ENCODE data around the gene MED27. TPM values are rescaled to one million over a fixed set of nuclear protein-coding genes. Genes with fewer than 3 reads are reported as not detected.

MED27 gene
- total and polyA plus RNA-seq, 7 donors, result 11.9 to 19.7 (median 15.6) TPM

DNA sequence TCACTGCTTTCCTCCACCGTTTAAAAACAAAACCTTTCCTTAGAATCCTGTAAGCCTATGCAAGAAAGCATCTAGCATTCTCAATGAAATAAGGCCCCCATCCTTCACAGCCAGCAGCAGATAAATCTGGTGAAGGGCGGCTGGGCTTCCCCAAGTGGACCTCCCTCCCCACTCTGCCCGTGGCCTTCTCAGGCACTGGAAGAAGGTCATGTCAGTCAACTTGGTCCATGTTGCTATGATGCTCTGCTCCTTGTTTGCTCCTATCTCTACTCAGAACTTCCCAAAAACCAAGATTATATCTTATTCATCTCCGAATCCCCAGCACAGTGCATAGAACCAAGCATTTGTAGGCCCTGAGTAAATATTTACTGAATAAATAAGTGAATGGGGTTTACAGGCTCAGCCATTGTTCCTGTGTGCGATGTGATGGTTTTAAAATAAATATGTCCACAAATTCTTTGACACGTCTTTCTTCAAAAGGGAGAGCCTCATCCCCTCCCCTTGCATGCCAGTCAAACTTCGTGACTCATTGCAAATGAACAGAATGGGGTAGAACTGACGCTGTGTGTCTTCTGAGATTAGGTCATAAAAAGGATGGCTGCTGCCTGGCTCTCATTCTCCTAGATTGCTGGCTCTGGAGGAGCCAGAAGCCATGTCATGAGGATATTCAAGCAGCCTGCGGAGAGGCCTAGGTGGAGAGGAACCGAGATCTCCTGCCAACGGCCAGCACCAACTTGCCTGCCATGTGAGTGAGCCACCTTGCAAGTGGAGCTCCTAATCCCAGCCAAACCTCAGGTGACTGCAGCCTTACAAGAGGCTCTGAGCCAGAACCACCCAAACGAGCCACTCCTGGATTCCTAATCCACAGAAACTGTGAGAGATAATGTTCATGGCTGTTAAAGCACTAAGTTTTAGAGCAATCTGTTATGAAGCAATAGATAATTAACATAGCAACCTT, 70.5 kb downstream of the MED27 start:
- TF ChIP-seq, protein P1, sequence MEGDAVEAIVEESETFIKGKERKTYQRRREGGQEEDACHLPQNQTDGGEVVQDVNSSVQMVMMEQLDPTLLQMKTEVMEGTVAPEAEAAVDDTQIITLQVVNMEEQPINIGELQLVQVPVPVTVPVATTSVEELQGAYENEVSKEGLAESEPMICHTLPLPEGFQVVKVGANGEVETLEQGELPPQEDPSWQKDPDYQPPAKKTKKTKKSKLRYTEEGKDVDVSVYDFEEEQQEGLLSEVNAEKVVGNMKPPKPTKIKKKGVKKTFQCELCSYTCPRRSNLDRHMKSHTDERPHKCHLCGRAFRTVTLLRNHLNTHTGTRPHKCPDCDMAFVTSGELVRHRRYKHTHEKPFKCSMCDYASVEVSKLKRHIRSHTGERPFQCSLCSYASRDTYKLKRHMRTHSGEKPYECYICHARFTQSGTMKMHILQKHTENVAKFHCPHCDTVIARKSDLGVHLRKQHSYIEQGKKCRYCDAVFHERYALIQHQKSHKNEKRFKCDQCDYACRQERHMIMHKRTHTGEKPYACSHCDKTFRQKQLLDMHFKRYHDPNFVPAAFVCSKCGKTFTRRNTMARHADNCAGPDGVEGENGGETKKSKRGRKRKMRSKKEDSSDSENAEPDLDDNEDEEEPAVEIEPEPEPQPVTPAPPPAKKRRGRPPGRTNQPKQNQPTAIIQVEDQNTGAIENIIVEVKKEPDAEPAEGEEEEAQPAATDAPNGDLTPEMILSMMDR (IDR thresholded peaks at IDR 0.05), result no peak
- TF ChIP-seq POLR2A (IDR thresholded peaks at IDR 0.05) (no peak), EP300 (IDR thresholded peaks at IDR 0.05) (no peak)
- H3K4me1 ChIP-seq, result peaks cover 0 to 17% (median 6%) of the 10 kb centered on the region in 4 donors
- WGBS, 2 donors, result 75 to 87% methylated on average over 12 of the region's 12 CpGs
- H3K27me3 ChIP-seq, result no peaks in the 10 kb centered on the region
- H3K9me3 ChIP-seq, result no peaks in the 10 kb centered on the region
- H3K27ac ChIP-seq, result no peak overlapping the region
- DNase-seq, result no peak
- no peak overlapping the region for H3K4me3 ChIP-seq
- intact Hi-C loops (cut with DNase I), result no loop called here
- H3K36me3 ChIP-seq, result peaks cover 0 to 18% (median 3%) of the 10 kb centered on the region in 4 donors

GRCh38 chr9:132008184-132008803, 71.4 kb downstream of the MED27 start:
- DNase-seq, result no peak
- H3K4me3 ChIP-seq, result no peak overlapping the region
- no peaks in the 10 kb centered on the region for H3K9me3 ChIP-seq
- H3K4me1 ChIP-seq, result peaks cover 0 to 17% (median 6%) of the 10 kb centered on the region in 4 donors
- TF ChIP-seq, protein P1 (IDR thresholded peaks at IDR 0.05), result no peak
- no peak for TF ChIP-seq POLR2AphosphoS5 (IDR thresholded peaks at IDR 0.05)
- TF ChIP-seq POLR2A (IDR thresholded peaks at IDR 0.05), result no peak
- TF ChIP-seq EP300 (IDR thresholded peaks at IDR 0.05), result no peak
- H3K27me3 ChIP-seq, result no peaks in the 10 kb centered on the region
- intact Hi-C loops (cut with DNase I), result no loop called here
- H3K36me3 ChIP-seq, result peaks cover 0 to 11% (median 3%) of the 10 kb centered on the region in 4 donors
- no peak overlapping the region for H3K27ac ChIP-seq
- WGBS, 2 donors, result 62 to 78% methylated on average over 8 of the region's 8 CpGs

DNA sequence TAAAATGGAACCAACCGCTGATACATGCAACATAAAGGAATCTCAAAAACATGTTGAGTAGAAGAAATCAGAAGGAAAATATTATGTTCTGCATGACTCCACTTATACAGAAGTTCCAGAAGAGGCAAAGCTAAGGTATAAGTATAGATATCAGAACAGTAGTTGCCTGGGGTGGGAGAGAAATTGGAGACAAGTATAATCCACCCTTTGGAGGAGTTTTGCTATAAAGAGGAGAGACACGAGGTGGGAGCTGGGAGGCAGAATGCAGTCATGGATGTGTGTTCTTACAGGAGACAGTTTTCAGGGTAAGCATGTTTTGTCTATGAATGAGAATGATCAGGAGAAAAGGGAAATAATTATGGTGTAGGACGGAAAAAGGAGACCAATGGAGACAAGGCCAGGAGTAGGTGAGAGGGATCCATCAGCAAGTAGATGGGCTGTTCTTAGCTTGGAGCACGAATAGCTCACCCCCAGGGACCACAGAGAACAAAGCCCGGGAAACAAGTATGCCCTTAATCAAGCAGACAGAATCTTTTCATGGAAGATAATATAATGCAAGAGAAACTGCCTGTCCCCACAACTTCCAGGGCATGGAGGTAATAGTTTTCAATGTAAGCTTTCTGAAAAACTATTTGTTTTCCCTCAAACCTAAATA, 72.2 kb downstream of the MED27 start:
- no peaks in the 10 kb centered on the region for H3K9me3 ChIP-seq
- WGBS, 2 donors, result 90 to 93% methylated on average over 5 of the region's 5 CpGs
- TF ChIP-seq POLR2A (IDR thresholded peaks at IDR 0.05) (no peak), EP300 (IDR thresholded peaks at IDR 0.05) (no peak), POLR2AphosphoS5 (IDR thresholded peaks at IDR 0.05) (no peak)
- TF ChIP-seq, protein P1 (IDR thresholded peaks at IDR 0.05), result no peak

DNA sequence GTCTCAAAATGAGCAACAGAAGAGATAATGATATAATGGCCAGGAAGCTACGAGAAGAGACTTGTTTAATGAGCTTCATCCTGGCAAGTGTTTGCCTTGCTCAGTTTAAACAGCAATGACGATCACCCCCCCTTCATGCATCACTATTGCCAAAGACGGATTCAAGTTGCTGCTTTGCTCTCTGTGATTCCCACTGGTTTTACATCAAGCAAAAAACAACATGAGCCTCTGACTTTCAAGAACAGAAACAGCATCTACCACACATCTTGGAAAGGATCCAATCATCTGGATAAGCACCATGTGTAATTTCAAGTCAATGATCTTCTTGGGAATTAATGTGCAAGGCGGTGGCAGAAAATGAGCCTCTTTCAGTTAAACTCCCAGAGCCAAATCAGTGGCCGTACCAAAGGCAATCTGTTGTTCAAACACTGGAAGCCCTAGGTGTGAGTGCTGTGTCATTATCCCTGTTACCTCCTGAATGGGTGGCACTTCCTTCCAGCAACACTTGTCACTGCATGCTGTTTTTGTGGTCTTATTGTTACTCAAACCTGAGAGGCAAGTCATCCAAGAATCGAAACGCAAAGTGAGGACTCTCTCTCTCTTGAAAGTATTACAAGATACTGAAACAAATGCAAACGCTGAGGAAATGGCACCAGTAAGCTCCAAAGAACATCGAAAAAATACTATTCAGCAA, 72.8 kb downstream of the MED27 start:
- Histone ChIP-seq H3K4me1 (peaks cover 0 to 17% (median 6%) of the 10 kb centered on the region in 4 donors), H3K36me3 (no peaks in the 10 kb centered on the region), H3K27ac (no peak overlapping the region), H3K9me3 (no peaks in the 10 kb centered on the region), H3K4me3 (no peak overlapping the region), H3K27me3 (no peaks in the 10 kb centered on the region)
- intact Hi-C loops (cut with DNase I), result no loop called here
- no peak for DNase-seq
- WGBS, 2 donors, result 81 to 87% methylated on average over 9 of the region's 9 CpGs
- TF ChIP-seq POLR2A (IDR thresholded peaks at IDR 0.05), result no peak
- TF ChIP-seq, protein P1 (IDR thresholded peaks at IDR 0.05), result no peak
- TF ChIP-seq EP300 (IDR thresholded peaks at IDR 0.05), result no peak

More for the DNA sequence above, 72.2 kb downstream of the MED27 start:
- Histone ChIP-seq H3K27me3 (no peaks in the 10 kb centered on the region), H3K27ac (no peak overlapping the region), H3K4me3 (no peak overlapping the region), H3K4me1 (peaks cover 0 to 17% (median 6%) of the 10 kb centered on the region in 4 donors), H3K36me3 (peaks cover 0 to 3% (median 0%) of the 10 kb centered on the region in 4 donors)
- DNase-seq, result no peak
- intact Hi-C loops (cut with DNase I), result no loop called here

Data from sigmoid colon (tissue), 7 donors.